HG03439 (cell line): ENCODE data around the gene PFKFB4.
"Not testable (repeated sequence)": the region's sequence is repeated elsewhere in the genome, so short reads cannot be mapped to it uniquely, and the experiment has no call there.

Source experiments
- ATAC-seq: cut with Tn5 transposase; IDR thresholded peaks from one replicate; pipeline ENCODE4 v1.9.1; 2021; ENCODE audit warnings: mild to moderate bottlenecking, moderate library complexity; ENCODE audit not compliant: unreplicated experiment

The PFKFB4 gene

DNA sequence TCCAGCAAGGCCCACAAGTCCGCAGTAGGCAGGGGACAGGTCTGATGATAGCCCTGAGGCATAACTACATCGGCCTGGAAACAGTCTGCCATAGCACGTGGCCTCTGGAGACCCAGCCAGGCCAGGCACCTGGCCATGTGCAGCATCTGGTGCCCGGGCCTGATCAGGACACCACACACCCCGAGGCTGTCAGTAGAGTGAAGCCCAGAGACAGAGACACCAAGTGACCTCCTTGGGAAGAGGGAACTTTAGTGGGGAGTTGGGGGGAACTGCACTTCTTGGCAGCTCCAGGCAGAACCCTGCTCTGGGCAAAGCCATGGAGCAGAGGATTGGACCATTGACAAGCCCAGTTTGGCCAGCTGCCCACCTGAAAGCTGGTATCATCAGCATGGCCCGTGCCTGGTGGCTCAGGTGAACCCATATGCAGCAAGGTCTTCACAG, 53.9 kb downstream of the PFKFB4 start:
- no peak for ATAC-seq

DNA sequence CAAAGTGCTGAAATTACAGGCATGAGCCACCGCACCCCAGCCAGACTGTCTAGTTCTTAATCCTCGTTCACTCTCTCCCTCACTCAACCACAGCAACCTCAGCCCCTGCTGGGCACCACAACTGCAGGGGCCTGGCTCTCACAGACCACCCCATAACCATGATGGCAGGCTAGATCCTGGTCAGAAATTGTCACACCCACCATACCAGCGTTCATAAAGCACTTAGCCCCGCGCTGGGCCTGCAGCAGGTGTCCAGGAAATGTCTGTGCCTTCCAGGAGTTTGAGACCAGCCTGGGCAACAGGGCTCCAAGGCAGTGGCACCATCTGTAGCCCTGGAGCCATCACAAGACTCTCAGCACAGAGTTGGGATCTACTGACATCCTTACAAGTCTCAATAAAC, 54.5 kb downstream of the PFKFB4 start:
- no peak for ATAC-seq

DNA sequence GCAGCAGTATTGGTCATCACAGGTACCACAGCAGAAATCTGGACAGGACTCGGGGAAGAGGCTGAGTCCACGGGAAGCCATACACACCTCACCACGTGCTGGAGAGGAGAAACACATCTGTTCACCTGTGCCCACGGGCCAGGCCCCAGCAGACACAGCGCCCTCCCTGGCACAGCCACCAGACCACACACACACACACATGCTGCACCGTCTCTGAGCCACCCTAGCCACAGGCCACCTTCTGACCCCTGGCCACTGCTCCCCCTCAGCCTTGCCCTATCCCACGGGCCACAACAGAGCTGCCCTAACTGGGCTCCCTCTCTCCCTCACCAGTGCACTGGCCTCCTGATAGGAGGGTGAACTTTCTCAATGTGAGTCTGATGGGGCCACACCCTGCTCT, 55.4 kb downstream of the PFKFB4 start:
- no peak for ATAC-seq

DNA sequence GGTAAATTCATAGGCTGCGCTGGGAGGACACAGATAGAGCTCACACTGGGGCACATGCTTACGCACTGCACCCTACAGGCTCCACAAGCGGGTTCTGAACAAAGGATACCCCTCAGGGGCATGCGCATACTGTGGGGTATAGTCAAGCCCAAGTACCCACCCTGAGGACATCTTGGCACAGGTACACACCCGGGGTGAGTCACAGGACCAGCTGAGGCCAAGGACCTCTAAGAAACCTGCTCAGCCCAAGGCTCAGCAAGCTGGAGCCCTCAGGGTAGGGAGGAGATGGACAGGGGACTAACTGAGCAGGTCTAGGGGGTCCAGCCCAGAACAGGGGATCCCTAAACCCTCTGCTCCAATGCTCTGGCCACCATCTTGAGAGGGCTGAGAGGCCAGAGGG, 55.9 kb downstream of the PFKFB4 start:
- no peak for ATAC-seq

DNA sequence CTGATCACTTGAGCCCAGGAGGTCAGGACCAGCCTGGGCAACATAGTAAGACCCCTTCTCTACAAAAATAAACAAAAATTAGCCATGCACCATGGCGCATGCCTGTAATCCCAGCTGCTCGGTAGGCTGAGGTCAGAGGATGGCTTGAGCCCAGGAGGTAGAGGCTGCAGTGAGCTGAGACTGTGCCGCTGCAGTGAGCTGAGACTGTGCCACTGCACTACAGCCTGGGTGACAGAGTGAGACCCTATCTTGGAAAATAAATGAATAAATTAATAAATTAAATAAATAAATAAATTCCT, 63.5 kb downstream of the PFKFB4 start:
- no peak for ATAC-seq

DNA sequence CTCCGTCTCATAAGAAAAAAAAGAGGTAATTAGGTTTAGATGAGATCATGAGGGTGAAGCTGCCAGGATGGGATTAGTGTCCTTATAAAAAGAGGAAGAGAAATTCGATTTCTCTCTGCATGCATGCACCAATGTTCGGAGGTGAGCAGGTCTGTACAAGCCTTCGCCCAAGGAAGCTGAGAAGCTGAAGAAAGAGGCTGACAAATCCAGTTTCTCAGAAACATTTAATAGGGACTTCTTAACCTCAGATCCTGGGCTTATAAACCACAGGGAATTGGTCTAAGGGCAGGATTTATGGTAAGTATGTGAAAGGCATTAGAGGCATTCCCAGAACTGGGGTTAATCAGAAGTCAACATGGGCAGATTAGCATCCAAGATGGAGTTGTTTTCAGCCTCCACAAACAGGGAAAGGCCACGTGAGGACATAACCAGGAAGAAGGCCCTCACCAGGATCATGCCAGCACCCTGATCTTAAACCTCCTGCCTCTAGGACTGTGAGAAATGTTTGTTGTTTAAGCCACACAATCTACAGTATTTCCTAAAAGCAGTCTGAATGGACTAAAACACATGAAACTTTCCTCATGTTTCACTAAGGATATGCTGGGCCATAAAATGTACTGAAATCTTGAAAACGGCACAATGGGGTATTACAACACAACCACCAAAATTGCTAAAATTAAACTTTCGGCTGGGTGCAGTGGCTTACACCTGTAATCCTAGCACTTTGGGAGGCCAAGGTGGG, 64.0 kb downstream of the PFKFB4 start:
- ATAC-seq, result no peak

DNA sequence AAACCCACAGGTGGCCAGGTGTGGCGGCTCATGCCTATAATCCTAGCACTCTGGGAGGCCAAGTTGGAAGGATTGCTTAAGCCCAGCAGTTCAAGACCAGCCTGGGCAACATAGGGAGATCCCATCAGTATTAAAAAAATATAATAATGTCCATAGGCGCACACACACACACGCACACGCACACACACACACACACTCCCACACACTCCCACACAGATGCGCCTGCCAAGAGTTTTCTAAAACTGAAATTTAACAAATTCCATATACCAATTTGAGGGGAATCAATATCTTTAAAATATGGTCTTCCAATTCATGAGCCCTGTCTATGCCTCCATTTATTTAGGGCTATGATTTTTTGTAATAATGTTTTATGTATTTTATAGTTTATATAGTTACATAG, 69.7 kb downstream of the PFKFB4 start:
- no peak for ATAC-seq

DNA sequence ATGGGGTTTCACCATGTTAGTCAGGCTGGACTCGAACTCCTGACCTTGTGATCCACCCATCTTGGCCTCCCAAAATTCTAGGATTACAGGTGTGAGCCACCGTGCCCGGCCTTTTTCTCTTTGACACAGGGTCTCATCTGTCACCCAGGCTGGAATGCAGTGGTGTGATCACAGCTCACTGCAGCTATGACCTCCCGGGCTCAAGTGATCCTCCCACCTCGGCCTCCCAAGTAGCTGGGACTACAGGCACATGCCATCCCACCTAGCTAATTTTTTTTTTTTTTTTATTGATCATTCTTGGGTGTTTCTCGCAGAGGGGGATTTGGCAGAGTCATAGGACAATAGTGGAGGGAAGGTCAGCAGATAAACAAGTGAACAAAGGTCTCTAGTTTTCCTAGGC, 73.8 kb downstream of the PFKFB4 start:
- not testable (repeated sequence) for ATAC-seq

DNA sequence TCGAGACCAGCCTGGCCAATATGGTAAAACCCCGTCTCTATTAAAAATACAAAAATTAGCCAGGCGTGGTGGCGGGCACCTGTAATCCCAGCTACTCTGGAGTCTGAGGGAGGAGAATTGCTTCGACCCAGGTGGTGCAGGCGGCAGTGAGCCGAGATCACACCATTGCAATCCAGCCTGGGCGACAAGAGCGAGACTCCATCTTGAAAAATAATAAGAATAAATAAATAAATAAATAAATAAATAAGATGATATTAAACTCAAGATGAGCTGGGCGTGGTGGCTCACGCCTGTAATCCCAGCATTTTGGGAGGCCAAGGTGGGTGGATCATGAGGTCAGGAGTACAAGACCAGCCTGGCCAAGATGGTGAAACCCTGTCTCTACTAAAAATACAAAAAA, 75.7 kb downstream of the PFKFB4 start:
- not testable (repeated sequence) for ATAC-seq

DNA sequence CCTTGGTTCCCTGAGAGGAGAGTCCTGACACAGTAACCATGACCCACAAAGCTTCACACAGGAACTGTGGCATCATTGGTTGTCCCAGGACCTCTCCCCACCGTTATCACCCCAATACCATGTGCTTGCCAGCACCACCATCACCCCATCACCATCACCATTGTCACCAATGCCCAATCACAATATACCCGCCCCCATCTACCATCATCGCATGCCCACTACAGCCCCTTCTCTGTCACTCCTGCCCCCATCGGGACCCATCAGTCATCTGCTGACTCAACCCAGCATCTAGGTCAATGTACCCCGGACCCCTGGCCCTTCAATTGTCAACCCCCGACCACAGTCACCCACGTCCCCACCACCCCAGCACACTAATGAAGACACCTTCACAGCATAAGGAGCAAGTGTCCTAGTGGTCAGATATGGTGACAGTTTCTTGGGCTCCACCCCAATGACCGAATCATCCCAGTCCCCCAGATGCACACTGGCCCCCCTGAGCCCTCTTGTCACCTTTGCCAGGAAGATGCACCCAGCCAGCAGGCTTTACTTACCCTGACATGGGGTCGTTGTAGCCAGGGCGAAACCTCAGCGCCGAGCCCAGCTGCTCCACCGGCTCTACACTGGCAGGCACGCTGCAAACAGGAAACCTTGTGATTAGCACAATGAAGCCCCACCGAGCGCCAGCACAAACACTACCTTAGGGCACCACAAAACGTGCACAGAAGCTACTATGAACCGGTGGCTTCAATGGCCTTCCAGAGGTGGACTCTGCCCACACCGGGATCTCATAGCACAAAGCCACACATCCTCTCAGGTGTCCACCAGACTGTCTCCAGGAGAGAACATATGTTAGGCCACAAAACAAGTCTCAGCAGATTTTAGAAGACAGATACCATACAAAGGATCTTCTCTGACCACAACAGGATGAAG, 77.7 kb downstream of the PFKFB4 start:
- ATAC-seq, result no peak

DNA sequence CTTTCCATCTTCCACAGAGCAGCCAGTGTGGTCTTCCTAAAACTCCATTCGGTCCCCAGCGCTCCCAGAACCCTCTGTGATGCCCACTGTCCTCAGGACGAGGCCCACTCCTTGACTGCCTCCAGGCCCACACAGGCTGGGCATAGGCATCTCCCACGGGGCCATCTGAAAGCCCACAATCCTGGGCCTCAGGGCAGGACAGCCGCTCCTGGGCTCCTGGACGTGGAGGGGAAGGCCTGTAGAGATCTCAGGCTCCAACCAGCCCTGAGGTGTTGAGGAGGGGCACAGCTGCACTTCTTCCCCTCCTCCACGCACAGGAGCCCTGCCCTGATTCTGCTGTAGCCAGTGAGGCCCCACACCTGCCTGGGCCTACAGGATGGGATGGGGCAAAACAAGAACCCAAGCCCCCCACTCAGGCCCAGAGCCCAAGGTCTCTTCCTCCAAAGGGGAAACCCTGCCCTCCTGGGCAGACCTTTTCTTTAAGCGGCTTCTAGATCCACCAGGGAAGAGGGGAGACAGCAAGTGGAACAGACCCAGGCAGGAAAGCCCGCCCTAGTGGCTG, 78.6 kb downstream of the PFKFB4 start:
- ATAC-seq, result no peak

DNA sequence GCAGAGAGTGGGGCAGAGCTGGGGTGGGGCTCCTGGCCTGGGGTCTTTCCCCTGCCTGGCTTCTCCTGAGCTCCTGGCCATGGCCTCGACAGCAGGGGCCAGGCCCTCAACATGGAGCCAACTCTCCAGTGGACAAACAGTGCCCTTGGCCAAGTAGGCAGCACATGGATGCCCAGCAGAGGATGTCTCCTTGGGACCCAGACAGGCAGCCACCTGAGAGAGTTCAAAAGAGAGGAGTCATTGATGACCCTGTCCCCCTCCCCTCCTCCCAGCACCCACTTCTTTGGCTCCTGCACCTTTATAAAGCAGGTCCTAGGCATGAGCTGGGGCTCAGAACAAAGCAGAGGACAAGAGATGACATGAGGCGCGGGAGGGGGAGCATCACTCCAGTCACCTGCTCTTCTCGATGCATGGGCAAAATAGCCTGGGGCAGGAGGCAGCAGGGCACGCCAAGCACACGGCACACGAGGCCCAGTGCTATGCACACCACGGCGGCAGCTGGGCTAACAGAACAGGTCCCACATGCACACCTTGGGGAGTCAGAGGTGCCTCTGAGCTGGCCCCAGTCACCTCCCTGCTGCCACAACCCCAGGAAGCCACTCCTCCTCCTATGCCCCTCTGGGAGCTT, 80.1 kb downstream of the PFKFB4 start:
- no peak for ATAC-seq

DNA sequence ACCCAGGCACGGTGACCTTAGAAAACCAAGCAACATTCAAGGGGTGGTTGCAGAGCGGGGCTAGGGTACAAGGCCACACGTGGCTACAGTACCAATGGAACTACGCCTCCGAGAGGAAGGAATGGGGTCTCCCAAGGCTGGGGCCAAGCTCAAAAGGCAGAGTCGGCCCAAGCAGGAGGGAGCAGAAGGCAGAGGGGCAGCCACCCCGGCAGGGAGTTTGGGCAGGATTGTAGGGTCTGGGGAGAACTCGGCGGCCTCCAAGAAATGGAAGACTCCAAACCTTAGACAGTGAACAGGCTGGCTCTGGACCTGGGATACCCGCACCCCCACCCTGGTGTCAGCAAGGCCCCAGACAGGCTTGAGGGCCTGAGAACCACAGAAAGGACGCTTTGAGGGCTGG, 81.4 kb downstream of the PFKFB4 start:
- ATAC-seq, result no peak

DNA sequence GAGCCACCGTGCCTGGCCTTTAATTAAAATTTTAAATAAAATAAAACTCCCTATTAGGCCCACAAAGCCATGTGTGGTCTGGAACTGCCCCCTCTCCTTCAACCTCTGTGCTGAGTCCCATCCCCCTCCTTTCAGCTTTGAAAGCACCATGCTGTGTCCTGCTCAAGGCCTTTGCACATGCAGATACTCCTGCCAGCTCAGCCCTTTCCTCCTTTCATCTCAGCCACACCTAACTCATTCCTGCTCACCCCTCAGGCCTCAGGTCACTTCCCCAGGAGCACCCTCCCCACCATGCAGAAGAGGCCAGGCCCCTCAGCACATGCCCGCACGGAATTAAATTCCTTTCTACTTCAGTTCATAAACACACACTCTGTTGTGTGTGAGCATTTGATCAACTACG, 82.0 kb downstream of the PFKFB4 start:
- no peak for ATAC-seq

DNA sequence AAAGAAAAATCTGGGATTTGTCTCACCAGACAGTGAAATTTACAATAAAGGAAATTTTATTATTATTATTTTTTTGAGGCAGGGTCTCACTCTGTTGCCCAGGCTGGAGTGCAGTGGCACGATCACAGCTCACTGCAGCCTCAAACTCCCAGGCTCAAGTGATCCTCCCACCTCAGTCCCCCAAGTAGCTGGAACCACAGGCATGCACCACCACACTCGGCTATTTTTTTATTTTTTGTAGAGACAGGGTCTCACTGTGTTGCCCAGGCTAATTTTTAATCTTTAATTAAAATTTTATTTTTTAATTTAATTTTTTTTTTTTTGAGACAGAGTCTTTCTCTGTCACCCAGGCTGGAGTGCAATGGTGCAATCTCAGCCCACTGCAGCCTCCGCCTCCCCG, 82.6 kb downstream of the PFKFB4 start:
- ATAC-seq, result not testable (repeated sequence)

DNA sequence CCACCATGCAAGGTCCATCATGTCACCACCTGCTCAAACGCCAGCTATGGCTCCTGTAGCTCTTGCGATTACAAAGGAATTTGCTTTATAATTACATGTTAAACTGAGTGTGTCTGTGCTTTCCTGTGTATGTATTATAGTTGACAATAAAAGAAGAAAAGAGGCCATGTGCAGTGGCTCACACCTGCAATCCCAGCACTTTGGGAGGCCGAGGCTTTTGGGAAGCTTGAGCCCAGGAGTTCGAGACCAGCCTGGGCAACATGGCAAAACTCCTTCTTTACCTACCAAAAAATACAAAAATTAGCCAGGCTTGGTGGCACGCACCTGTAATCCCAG, 83.0 kb downstream of the PFKFB4 start:
- ATAC-seq, result no peak

DNA sequence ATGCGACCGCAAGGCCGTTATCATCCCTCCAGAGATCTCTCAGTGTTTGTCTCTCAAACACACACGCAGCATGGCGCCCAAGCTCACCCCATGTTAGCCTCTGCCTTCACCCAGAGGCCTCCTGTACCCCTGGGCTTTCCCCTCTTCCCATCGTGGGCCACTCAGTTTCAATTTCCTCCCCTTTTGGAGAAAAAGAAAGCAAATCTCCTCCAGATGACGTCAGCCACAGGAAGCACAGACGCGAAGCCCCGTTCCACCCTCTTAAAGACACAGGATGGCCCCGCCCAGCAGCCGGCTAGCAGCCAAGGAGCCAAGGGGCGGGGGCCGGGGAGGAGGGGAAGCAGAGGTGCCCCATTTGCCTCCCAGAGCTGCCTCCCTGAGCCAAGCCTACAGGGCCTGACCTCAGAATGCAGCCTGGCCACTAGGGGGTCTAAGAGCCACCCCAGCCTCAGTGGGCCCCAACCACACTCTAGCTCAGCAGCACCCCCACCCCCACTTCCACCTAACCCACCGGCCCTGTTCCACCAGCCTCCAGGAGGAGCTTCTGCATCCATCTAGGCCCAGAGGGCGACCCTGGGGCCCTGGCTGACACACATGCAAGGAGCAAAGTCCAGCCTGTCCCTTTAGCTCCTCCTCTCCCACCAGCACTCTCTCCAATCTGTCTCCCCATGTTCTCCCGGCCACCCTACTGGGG, 83.5 kb downstream of the PFKFB4 start:
- ATAC-seq, result peak; percentile 79

DNA sequence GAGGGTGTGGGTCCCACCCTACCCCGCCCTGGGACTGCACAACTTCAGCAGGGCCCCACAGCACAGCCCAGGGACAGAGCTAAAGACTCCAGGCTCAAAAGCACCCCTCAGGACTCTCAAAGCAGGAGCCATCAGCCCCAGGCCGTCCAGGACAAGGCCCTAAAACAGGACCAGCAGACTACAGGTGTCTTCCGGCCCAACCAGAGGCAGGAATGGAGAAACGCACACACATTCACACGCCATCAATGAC, 84.0 kb downstream of the PFKFB4 start:
- ATAC-seq, result no peak

DNA sequence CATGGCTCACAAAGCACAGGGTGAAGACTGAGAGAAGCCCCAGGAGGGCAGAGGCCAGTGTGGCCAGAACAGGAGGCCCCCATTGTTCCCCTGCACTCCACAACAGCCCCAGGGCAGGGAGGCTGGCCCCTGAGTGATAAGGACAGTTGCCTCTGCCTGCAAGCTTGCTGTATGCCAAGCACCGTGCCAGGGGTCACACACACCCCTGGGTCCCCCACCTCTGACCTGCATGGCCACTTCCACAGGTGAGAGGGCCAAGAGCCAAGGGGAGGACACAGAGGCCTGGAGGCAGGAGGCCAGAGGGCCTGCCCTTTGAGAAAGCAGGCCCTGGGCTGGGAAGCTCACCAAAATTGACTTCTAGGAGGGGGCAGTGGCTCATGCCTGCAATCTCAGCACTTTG, 86.3 kb downstream of the PFKFB4 start:
- ATAC-seq, result no peak

DNA sequence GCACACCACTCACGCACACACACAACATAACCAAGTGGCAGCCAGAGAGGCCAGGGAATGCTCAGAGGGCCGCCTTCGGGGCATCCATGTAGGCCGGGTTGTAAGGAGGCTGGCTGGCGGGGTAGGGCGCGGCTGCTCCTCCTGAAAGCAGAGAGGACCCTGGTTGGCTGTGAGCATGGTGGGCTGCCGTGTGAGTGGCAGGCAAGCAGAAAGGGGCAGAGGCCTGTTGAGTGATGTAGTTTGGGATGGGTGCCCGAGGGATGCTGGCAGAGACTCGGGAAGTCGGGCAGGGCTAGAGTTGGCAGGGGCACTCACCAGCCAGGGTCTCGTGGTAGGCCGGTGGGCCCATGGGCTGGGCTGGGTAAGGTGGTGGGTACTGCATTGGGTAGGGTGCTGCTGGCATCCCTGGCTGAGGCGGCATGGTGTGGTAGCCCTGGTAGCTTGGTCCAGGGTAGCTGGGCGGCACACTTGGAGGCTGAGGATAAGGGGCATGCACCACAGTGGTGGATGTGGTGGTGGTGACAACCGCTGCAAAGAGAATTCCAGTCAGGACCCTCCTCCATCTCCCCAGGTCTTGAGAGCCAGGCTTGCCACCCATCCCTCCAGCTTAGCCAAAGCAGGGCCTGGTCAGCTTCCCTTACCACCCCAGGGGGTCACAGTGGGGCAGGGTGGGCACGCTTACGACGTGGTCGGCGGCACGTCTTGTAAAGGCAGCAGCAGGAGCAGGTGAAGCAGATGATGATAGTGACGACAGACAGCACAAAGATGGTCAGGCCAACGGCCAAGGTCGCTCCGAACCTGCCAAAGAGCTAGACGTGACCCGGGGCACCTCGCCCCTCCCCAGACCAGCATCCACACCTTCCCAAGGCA, 87.3 kb downstream of the PFKFB4 start:
- ATAC-seq, result no peak
